Epithelial cell of umbilical artery (primary cell): ENCODE data around the gene CARD10. TPM values are rescaled to one million over a fixed set of nuclear protein-coding genes. Genes with fewer than 3 reads are reported as not detected.

Experiments
- total RNA-seq: library from RNA; depleted of rRNA; stranded (reverse); fragments of >200 nt; gene quantifications from 2 replicates; pipeline ENCODE4 v1.2.3, GENCODE V29; 2014

Gene CARD10, protein sequence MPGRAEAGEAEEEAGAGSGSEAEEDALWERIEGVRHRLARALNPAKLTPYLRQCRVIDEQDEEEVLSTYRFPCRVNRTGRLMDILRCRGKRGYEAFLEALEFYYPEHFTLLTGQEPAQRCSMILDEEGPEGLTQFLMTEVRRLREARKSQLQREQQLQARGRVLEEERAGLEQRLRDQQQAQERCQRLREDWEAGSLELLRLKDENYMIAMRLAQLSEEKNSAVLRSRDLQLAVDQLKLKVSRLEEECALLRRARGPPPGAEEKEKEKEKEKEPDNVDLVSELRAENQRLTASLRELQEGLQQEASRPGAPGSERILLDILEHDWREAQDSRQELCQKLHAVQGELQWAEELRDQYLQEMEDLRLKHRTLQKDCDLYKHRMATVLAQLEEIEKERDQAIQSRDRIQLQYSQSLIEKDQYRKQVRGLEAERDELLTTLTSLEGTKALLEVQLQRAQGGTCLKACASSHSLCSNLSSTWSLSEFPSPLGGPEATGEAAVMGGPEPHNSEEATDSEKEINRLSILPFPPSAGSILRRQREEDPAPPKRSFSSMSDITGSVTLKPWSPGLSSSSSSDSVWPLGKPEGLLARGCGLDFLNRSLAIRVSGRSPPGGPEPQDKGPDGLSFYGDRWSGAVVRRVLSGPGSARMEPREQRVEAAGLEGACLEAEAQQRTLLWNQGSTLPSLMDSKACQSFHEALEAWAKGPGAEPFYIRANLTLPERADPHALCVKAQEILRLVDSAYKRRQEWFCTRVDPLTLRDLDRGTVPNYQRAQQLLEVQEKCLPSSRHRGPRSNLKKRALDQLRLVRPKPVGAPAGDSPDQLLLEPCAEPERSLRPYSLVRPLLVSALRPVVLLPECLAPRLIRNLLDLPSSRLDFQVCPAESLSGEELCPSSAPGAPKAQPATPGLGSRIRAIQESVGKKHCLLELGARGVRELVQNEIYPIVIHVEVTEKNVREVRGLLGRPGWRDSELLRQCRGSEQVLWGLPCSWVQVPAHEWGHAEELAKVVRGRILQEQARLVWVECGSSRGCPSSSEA
- total RNA-seq, result 26.0 and 27.5 TPM in 2 replicates

GRCh38 chr22:37519268-37520195 is at the start of gene CARD10:
Gene CARD10, minus strand, starts transcription at chr22:37519415. Its CDS starts 215 bp downstream, at chr22:37519200.

GRCh38 chr22:37559901-37560607 is 40.8 kb upstream of the CARD10 start, which contains the start of gene CDC42EP1:
Gene CDC42EP1, plus strand, starts transcription at chr22:37560480. Its CDS starts 5,870 bp downstream, at chr22:37566350.

GRCh38 chr22:37486224-37486845 is 32.9 kb downstream of the CARD10 start, which contains the start of gene MFNG:
Gene MFNG, minus strand, starts transcription at chr22:37486384. Its CDS starts 207 bp downstream, at chr22:37486177.

Other genes starting within 250 kb of the CARD10 start
- 0.15 TPM in 1 of 2 replicates, not detected in the other for gene CYTH4, start 236.9 kb downstream of the CARD10 start, total RNA-seq
- under 0.01 TPM in 2 replicates for gene ELFN2, start 91.9 kb downstream of the CARD10 start, total RNA-seq
- 84.5 and 132 TPM in 2 replicates for gene MFNG, start 33.0 kb downstream of the CARD10 start, total RNA-seq
- gene CDC42EP1, start 41.1 kb upstream of the CARD10 start, total RNA-seq, result 20.2 and 26.0 TPM in 2 replicates
- gene LGALS2, start 60.7 kb upstream of the CARD10 start, total RNA-seq, result not detected in 2 replicates
- 28.3 and 29.6 TPM in 2 replicates for gene GGA1, start 89.4 kb upstream of the CARD10 start, total RNA-seq
- gene SH3BP1, start 120.3 kb upstream of the CARD10 start, total RNA-seq, result 1.3 and 2.4 TPM in 2 replicates
- gene PDXP, start 139.3 kb upstream of the CARD10 start, total RNA-seq, result 8.2 and 13.6 TPM in 2 replicates
- gene LGALS1, start 156.2 kb upstream of the CARD10 start, total RNA-seq, result 7,376 and 9,538 TPM in 2 replicates
- gene NOL12, start 166.9 kb upstream of the CARD10 start, total RNA-seq, result 25.0 and 49.2 TPM in 2 replicates
- 66.9 and 70.8 TPM in 2 replicates for gene TRIOBP, start 177.6 kb upstream of the CARD10 start, total RNA-seq